Measurements from ENCODE around the gene STK36.

Gene STK36

GRCh38 chr2:218746960-218747359, 75.1 kb downstream of the STK36 start:
- no peak for DNase-seq (ENCODE audit: low spot score)

GRCh38 chr2:218748741-218749441, 77.0 kb downstream of the STK36 start:
- no peak for DNase-seq (ENCODE audit: low spot score)
